Heart left ventricle (tissue), 16 donors: ENCODE measurements around the gene MTM1. TPM values are rescaled to one million over a fixed set of nuclear protein-coding genes. Genes with fewer than 3 reads are reported as not detected.

Experiments
- ATAC-seq, 4 donors: fragments of 200-7000 bp; cut with Tn5 transposase; one replicate each; pipeline ENCODE4 v1.9.1; 2020 to 2022; ENCODE audit warnings: moderate library complexity in 4 of 4, mild to moderate bottlenecking in 3 of 4, moderate number of reproducible peaks in 1 of 4
- DNase-seq, 5 donors: peaks; one replicate each; pipeline ENCODE4 v3.0.0-alpha.2; 2020
- H3K27ac ChIP-seq, 12 donors: fragments of 200-600 bp; sonication (generic) in 4 of 12; one replicate each; pipeline versions ENCODE4 v1.5.0 to v1.8.0; 2016 to 2022; ENCODE audit warnings: mild to moderate bottlenecking in 2 of 12
- H3K27me3 ChIP-seq, 9 donors: fragments of 200-600 bp; sonication (generic) in 2 of 9; one replicate each; pipeline versions ENCODE4 v1.5.1 to v1.8.0; 2016 to 2022; ENCODE audit warnings: mild to moderate bottlenecking in 3 of 9
- H3K36me3 ChIP-seq, 9 donors: fragments of 200-600 bp; sonication (generic) in 2 of 9; one replicate each; pipeline versions ENCODE4 v1.5.0 to v1.8.0; 2018 to 2022; ENCODE audit warnings: mild to moderate bottlenecking in 2 of 9
- H3K4me1 ChIP-seq, 12 donors: fragments of 200-600 bp; sonication (generic) in 4 of 12; one replicate each; pipeline versions ENCODE4 v1.5.0 to v1.8.0; 2016 to 2022; ENCODE audit warnings: mild to moderate bottlenecking in 3 of 12
- H3K4me3 ChIP-seq, 12 donors: fragments of 200-600 bp; sonication (generic) in 4 of 12; one replicate each; pipeline versions ENCODE4 v1.5.0 to v1.8.0; 2017 to 2022; ENCODE audit warnings: mild to moderate bottlenecking in 9 of 12, moderate library complexity in 4 of 12
- H3K9me3 ChIP-seq, 12 donors: fragments of 200-600 bp; sonication (generic) in 4 of 12; one replicate each; pipeline versions ENCODE4 v1.5.0 to v1.8.0; 2016 to 2022; ENCODE audit warnings: mild to moderate bottlenecking in 1 of 12
- POLR2A ChIP-seq, 2 donors: fragments of 450-650 bp; IDR thresholded peaks; one replicate each; pipeline ENCODE4 v1.6.1; 2017; ENCODE audit warnings: antibody characterized with exemption in 2 of 2, mild to moderate bottlenecking in 2 of 2, moderate library complexity in 2 of 2
- WGBS, 4 donors: extraction: QIAGEN DNeasy Blood & Tissue Kit in 2 of 4; methylation state at CpG; one replicate each; pipeline versions ENCODE4 v1.1.5 to v1.1.7; 2013 to 2018; 5-methylcytosine and 5-hydroxymethylcytosine counted together
- intact Hi-C, 10 donors: fragments of 100-400 bp; cut with DNase I; formaldehyde crosslinking; loops; one replicate each; pipeline versions ENCODE4 v1.11.1 to v1.14.2; 2022
- polyA plus RNA-seq, 2 donors: library from polyadenylated mRNA; stranded (reverse); fragments of 200-250 nt; gene quantifications; one replicate each; pipeline ENCODE4 v1.2.3, GENCODE V29; 2013
- total RNA-seq, 9 donors: library from RNA; depleted of rRNA in 2 of 9; stranded (reverse); fragments of >200 nt in 2 of 9; fragmentation: NEBNext Ultra II Directional in 3 of 9; extraction: Animal tissue kit (Norgen Biotek cat#: 25700) in 3 of 9; gene quantifications; one replicate each; pipeline versions ENCODE4 v1.1.0 to v1.2.4, GENCODE V29; 2016 to 2023
- TF ChIP-seq, protein P1 (sequence below), 12 donors: fragments of 200-600 bp; sonication (generic) in 4 of 12; IDR thresholded peaks; one replicate each; pipeline versions ENCODE4 v1.5.0 to v1.8.0; 2018 to 2022; ENCODE audit warnings: antibody characterized with exemption in 12 of 12, mild to moderate bottlenecking in 5 of 12
- donor health status: ischemic (EF 13 %, LVEDD 7.1; RV severe dilation, severe dysfunction).
- donor health status: healthy with polysubstance abuse.
- donor health status: DM: no; HTN: yes; CAD: no.
- donor health status: DM: no; HTN: no; CAD: no.
- donor health status: ischemic (EF 25% LVEDD 6.9; RV normal size, moderate dysfunction).
- donor health status: ischemic (EF 25% LVEDD 5.7; RV mildly dilated, moderate dysfunction).
- donor health status: healthy.
- donor health status: DM: yes; HTN: yes; CAD: no.
- donor health status: ischemic (EF 35%, LVEDD 5.7; RV mildly dilated, moderate dysfunction).
- donor health status: nonischemic (EF 11% LVEDD 7.7; RV severe dilation, severe dysfunction).
- donor health status: DM: yes; HTN: yes; CAD: no.
- donor health status: PGD.
- donor health status: ischemic (EF 29% LVEDD 5.4; RV normal size, mild dysfunction).
- donor health status: nonischemic (EF 23%, LVEDD 6.1; RV moderate dilation, normal function).

Gene MTM1
- total and polyA plus RNA-seq, 11 donors: 2.2 to 18.9 (median 10.1) TPM

GRCh38 chrX:150551963-150552362, 16.5 kb upstream of the MTM1 start:
- peaks cover 0 to 12% (median 4%) of the 10 kb centered on the region in 12 donors for H3K4me1 ChIP-seq
- intact Hi-C loops: no loop called here
- no peaks in the 10 kb centered on the region for H3K27me3 ChIP-seq
- H3K9me3 ChIP-seq: peaks cover 0 to 4% (median 0%) of the 10 kb centered on the region in 12 donors
- ATAC-seq: no peak
- TF ChIP-seq, protein P1, sequence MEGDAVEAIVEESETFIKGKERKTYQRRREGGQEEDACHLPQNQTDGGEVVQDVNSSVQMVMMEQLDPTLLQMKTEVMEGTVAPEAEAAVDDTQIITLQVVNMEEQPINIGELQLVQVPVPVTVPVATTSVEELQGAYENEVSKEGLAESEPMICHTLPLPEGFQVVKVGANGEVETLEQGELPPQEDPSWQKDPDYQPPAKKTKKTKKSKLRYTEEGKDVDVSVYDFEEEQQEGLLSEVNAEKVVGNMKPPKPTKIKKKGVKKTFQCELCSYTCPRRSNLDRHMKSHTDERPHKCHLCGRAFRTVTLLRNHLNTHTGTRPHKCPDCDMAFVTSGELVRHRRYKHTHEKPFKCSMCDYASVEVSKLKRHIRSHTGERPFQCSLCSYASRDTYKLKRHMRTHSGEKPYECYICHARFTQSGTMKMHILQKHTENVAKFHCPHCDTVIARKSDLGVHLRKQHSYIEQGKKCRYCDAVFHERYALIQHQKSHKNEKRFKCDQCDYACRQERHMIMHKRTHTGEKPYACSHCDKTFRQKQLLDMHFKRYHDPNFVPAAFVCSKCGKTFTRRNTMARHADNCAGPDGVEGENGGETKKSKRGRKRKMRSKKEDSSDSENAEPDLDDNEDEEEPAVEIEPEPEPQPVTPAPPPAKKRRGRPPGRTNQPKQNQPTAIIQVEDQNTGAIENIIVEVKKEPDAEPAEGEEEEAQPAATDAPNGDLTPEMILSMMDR (IDR thresholded peaks at IDR 0.05): no peak
- TF ChIP-seq POLR2A (IDR thresholded peaks at IDR 0.05): no peak
- WGBS, 4 donors: 68 to 100% (median 98%) methylated on average over 3 of the region's 3 CpGs
- no peak for DNase-seq
- no peak overlapping the region for H3K4me3 ChIP-seq
- H3K36me3 ChIP-seq: no peaks in the 10 kb centered on the region
- H3K27ac ChIP-seq: no peak overlapping the region

- no peaks in the 10 kb centered on the region for H3K27me3 ChIP-seq
- TF ChIP-seq, protein P1 (IDR thresholded peaks at IDR 0.05): no peak
- TF ChIP-seq POLR2A (IDR thresholded peaks at IDR 0.05): no peak
- no peaks in the 10 kb centered on the region for H3K9me3 ChIP-seq
- intact Hi-C loops: no loop called here
- DNase-seq (no peak), ATAC-seq (peak in 2 of 4 donors; percentile 20 to 65)
- H3K4me1 ChIP-seq: no peaks in the 10 kb centered on the region
- WGBS, 4 donors: 25 to 51% (median 30%) methylated on average over 7 of the region's 7 CpGs
- H3K36me3 ChIP-seq: no peaks in the 10 kb centered on the region
- H3K27ac ChIP-seq: peak overlapping the region in 1 of 12 donors; percentile 17
- H3K4me3 ChIP-seq: no peak overlapping the region
Observed at GRCh38 chrX:150558424-150558823, 10.0 kb upstream of the MTM1 start.

GRCh38 chrX:150564838-150565237, 3.6 kb upstream of the MTM1 start:
- intact Hi-C loops: loop anchor here in 1 of 10 donors (10.0 kb wide), 1 partner anchor 60 kb away; no protein-coding TSS in a partner anchor
- Histone ChIP-seq H3K4me3 (no peak overlapping the region), H3K4me1 (peaks cover 0 to 8% (median 3%) of the 10 kb centered on the region in 12 donors), H3K9me3 (no peaks in the 10 kb centered on the region), H3K36me3 (no peaks in the 10 kb centered on the region), H3K27ac (no peak overlapping the region), H3K27me3 (no peaks in the 10 kb centered on the region)
- WGBS, 4 donors: 49 to 72% (median 63%) methylated on average over 3 of the region's 3 CpGs
- ATAC-seq: no peak
- no peak for DNase-seq
- no peak for TF ChIP-seq POLR2A (IDR thresholded peaks at IDR 0.05)
- TF ChIP-seq, protein P1 (IDR thresholded peaks at IDR 0.05): no peak

- Histone ChIP-seq H3K27me3 (no peaks in the 10 kb centered on the region), H3K9me3 (no peaks in the 10 kb centered on the region), H3K4me3 (no peak overlapping the region), H3K4me1 (peaks cover 0 to 15% (median 5%) of the 10 kb centered on the region in 12 donors), H3K36me3 (no peaks in the 10 kb centered on the region), H3K27ac (no peak overlapping the region)
- DNase-seq (no peak), ATAC-seq (no peak)
- TF ChIP-seq, protein P1 (IDR thresholded peaks at IDR 0.05): no peak
- TF ChIP-seq POLR2A (IDR thresholded peaks at IDR 0.05): no peak
- 69 to 87% (median 81%) methylated on average over 5 of the region's 5 CpGs for WGBS, 4 donors
- intact Hi-C loops: loop anchor here in 1 of 10 donors (10.0 kb wide), 1 partner anchor 61 kb away; no protein-coding TSS in a partner anchor
Observed at GRCh38 chrX:150565551-150565950, 2.9 kb upstream of the MTM1 start.
